ENCODE measurements around the gene CTU2. TPM values are rescaled to one million over a fixed set of nuclear protein-coding genes. Genes with fewer than 3 reads are reported as not detected.

CTU2 gene
- total and polyA plus RNA-seq, 2 of the 8 experiments (the other 6 are each of a cell fraction or from before 2014, with no cell fraction given): 32.7 to 42.9 TPM

DNA sequence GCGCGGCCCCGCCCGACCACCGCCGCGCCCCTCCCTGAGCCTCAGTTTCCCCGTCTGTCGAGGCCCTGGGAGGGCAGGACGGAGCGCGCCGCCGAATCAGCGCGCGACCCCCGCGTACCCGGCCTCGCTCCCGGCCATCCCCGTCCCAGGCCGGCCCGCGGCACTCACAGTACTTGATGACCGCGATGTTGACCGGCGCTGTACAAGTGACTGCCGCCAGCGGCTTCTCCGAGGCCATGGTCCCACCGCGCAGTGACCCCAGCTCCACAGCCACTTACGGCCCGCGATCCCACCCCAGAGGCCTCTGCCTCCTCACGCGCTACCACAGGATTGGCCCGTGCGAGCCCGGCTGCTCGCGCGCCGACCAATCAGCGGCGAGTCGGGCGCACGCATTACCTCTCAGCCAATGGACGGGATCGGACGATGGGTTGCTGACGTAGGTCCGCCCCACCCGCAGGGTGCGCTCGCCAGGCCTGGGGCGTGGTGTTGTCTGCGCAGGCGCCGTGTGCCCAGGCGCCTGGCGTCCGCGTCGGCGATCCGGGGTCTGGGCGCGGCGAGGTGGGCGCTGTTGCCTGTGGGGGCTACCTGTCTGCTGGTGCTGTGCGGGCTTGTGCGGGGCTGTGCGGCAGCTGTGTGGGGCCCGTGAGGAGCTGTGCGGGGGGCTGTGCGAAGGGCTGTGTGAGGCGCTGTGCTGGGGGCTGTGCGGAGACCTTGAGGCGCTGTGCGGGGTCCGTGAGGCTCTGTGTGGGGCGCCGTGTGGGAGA, 43.3 kb upstream of the CTU2 start, which contains the start of gene MVD:
Gene MVD, minus strand, starts transcription at position 249 of the 764 bp plus-strand sequence. Its CDS starts 11 bp downstream, at position 238.
- no peak for FAIRE-seq
- Histone ChIP-seq H3K27me3 (replicated peaks in 1 of 4; ENCODE audit: control insufficient read depth in 3 of 4, extremely low read depth in 1 of 4, insufficient read depth in 3 of 4, low read length in 3 of 4) (no peaks in the 10 kb centered on the region), H4K5ac (ENCODE audit: insufficient read length, low read depth, low read length) (peak within 1 kb of the TSS; percentile 93), H3K9ac (replicated peaks in 1 of 4; ENCODE audit: extremely low read depth in 1 of 4, low read depth in 3 of 4, low read length in 3 of 4) (peak within 1 kb of the TSS; percentile 69 to 75 (median 72); a peak in 6 of 7 replicates), H3K23ac (ENCODE audit: insufficient read length) (no peak within 1 kb of the TSS), H3K27ac (ENCODE audit: low read depth, low read length) (peak within 1 kb of the TSS; percentile 75; the same call in 1 of the 2 replicates), H3K4me2 (ENCODE audit: insufficient read depth in 1 of 2, low read depth in 2 of 2, low read length in 2 of 2) (peak within 1 kb of the TSS; percentile 56 to 80), H3K18ac (ENCODE audit: extremely low read depth, low read length) (peak within 1 kb of the TSS; percentile 92), H4K8ac (ENCODE audit: extremely low read depth, insufficient read depth, low read length) (peak within 1 kb of the TSS; percentile 94), H3K14ac (ENCODE audit: insufficient read length) (no peak within 1 kb of the TSS), H2BK20ac (ENCODE audit: low read length) (no peak within 1 kb of the TSS), H3K4ac (replicated peaks; ENCODE audit: insufficient read length, low read depth, low read length) (peak within 1 kb of the TSS; percentile 69), H3K79me1 (ENCODE audit: low read depth, low read length) (peaks cover 2% of the 10 kb centered on the region), H2BK15ac (ENCODE audit: low read length) (no peak within 1 kb of the TSS), H3K4me1 (replicated peaks in 1 of 4; ENCODE audit: control insufficient read depth in 3 of 4, insufficient read depth in 4 of 4, low read length in 3 of 4) (peaks cover 0 to 3% (median 0%) of the 10 kb centered on the region in 4 experiments; a peak in 2 of 7 replicates), H4K91ac (replicated peaks; ENCODE audit: insufficient read length, low read length) (peak within 1 kb of the TSS; percentile 89), H2BK5ac (ENCODE audit: low read depth, low read length) (peak within 1 kb of the TSS; percentile 87), H3K23me2 (ENCODE audit: low read depth, low read length) (peaks cover 7% of the 10 kb centered on the region; the same call in 1 of the 2 replicates), H3K9me3 (ENCODE audit: insufficient read depth in 2 of 2, low read depth in 1 of 2, low read length in 1 of 2) (no peaks in the 10 kb centered on the region), H2AFZ (ENCODE audit: low read length) (peak within 1 kb of the TSS; percentile 46; the same call in 1 of the 2 replicates), H3K56ac (replicated peaks; ENCODE audit: insufficient read length, low read depth, low read length) (peak within 1 kb of the TSS; percentile 92), H2BK12ac (ENCODE audit: low read depth, low read length) (peak within 1 kb of the TSS; percentile 50; the same call in 1 of the 2 replicates), H2AK5ac (ENCODE audit: low read depth, low read length) (no peak within 1 kb of the TSS), H2BK120ac (replicated peaks; ENCODE audit: low read depth, low read length) (no peak within 1 kb of the TSS), H4K20me1 (replicated peaks in 1 of 2; ENCODE audit: control insufficient read depth in 1 of 2, insufficient read depth in 2 of 2, low read length in 2 of 2) (peaks cover 2 to 6% of the 10 kb centered on the region in 2 experiments), H3K36me3 (ENCODE audit: control insufficient read depth in 2 of 4, insufficient read depth in 4 of 4, low read length in 3 of 4) (no peaks in the 10 kb centered on the region), H3K79me2 (ENCODE audit: control insufficient read depth in 1 of 2, insufficient read depth in 2 of 2, low read length in 2 of 2) (peaks cover 0 to 41% of the 10 kb centered on the region in 2 experiments; a peak in 3 of 4 replicates), H3K4me3 (ENCODE audit: extremely low read depth in 1 of 4, insufficient read depth in 2 of 4, low read depth in 3 of 4, low read length in 4 of 4) (peak within 1 kb of the TSS; percentile 74 to 84 (median 79))
- ChIA-PET CTCF (ENCODE audit: partially characterized antibody) (interaction anchor here (1.0 to 2.8 kb wide), 5 partner anchors 9 to 238 kb away, joined by 3 to 11 read pairs (median 4); no protein-coding TSS in a partner anchor), POLR2A (ENCODE audit: partially characterized antibody) (interaction anchor here (0.8 to 3.1 kb wide), 14 partner anchors 9 to 92 kb away, joined by 3 to 19 read pairs (median 5); partner anchors contain the start of genes CYBA, IL17C and ZC3H18)
- WGBS, 2 experiments (ENCODE audit: extremely low coverage in 1 of 2, insufficient coverage in 1 of 2, insufficient read length in 1 of 2, insufficient replicate concordance in 2 of 2, low coverage in 1 of 2, low lambda C conversion rate in 2 of 2, missing lambda C conversion rate in 1 of 2): 2% methylated on average over 87 of the region's 88 CpGs; no CpG with 5 or more reads in 1 of the 2 experiments
- peak; percentile 96 to 97 for DNase-seq (ENCODE audit: low read depth in 1 of 2, low spot score in 2 of 2)
- TF ChIP-seq ZNF274 (IDR thresholded peaks at IDR 0.05; ENCODE audit: borderline replicate concordance, extremely low read depth, low read length) (no peak), FOSL1 (IDR thresholded peaks at IDR 0.05; ENCODE audit: insufficient read depth, low read depth, low read length) (no peak), RBBP5 (IDR thresholded peaks at IDR 0.05; ENCODE audit: borderline replicate concordance, low read depth, low read length) (no peak; the same call in 1 of the 2 replicates), PHF8 (conservative IDR thresholded peaks at IDR 0.05; ENCODE audit: low read depth, low read length) (peak; percentile 63), CREB1 (IDR thresholded peaks at IDR 0.05) (peak; percentile 94), EP300 (IDR thresholded peaks at IDR 0.05; ENCODE audit: borderline replicate concordance in 1 of 2, low read depth in 2 of 2, low read length in 2 of 2) (0 out of 3 replicates have a peak, but pooled peaks of 1 of the 2 experiments have one; percentile 13), RXRA (IDR thresholded peaks at IDR 0.05; ENCODE audit: insufficient read depth, low read depth, low read length) (no peak), ASH2L (IDR thresholded peaks at IDR 0.05; ENCODE audit: low read length) (peak; percentile 94), CHD1 (IDR thresholded peaks at IDR 0.05; ENCODE audit: low read depth, low read length) (no peak), KDM1A (IDR thresholded peaks at IDR 0.05; ENCODE audit: borderline replicate concordance, low read length) (no peak), TAF7 (optimal IDR thresholded peaks at IDR 0.05; ENCODE audit: borderline replicate concordance, low read depth, low read length) (peak; percentile 80)

Measured in H1 (cell line).